HG02884 (cell line): ENCODE data around the gene SEMA3B.
A peak's percentile ranks its signal among the peaks of the same experiment; 100 is the strongest.
"Not testable (repeated sequence)": the region's sequence is repeated elsewhere in the genome, so short reads cannot be mapped to it uniquely, and the experiment has no call there.

ENCODE experiments used
- ATAC-seq: cut with Tn5 transposase; IDR thresholded peaks from one replicate; pipeline ENCODE4 v1.9.1; 2021; ENCODE audit warnings: mild to moderate bottlenecking, moderate library complexity; ENCODE audit not compliant: unreplicated experiment

Gene SEMA3B

GRCh38 chr3:50237754-50238548 is 31.0 kb upstream of the SEMA3B start:
- no peak for ATAC-seq

- no peak for ATAC-seq
These were observed 30.4 kb upstream of the SEMA3B start for GRCh38 chr3:50238549-50239026.

- ATAC-seq, result no peak
These were observed 29.3 kb upstream of the SEMA3B start for GRCh38 chr3:50239649-50240048.

GRCh38 chr3:50241163-50241562 is 27.8 kb upstream of the SEMA3B start:
- no peak for ATAC-seq

GRCh38 chr3:50241713-50242380 is 27.1 kb upstream of the SEMA3B start:
- no peak for ATAC-seq

- ATAC-seq, result no peak
These were observed 26.6 kb upstream of the SEMA3B start for GRCh38 chr3:50242381-50242770.

GRCh38 chr3:50242851-50243542 is 25.9 kb upstream of the SEMA3B start:
- no peak for ATAC-seq

GRCh38 chr3:50243543-50243895 is 25.4 kb upstream of the SEMA3B start:
- no peak for ATAC-seq

- not testable (repeated sequence) for ATAC-seq
These were observed 24.1 kb upstream of the SEMA3B start for GRCh38 chr3:50244813-50245212.

GRCh38 chr3:50245251-50245745 is 23.6 kb upstream of the SEMA3B start:
- ATAC-seq, result no peak

GRCh38 chr3:50245831-50246516 is 23.0 kb upstream of the SEMA3B start:
- peak; percentile 74 for ATAC-seq

- peak; percentile 35 for ATAC-seq
These were observed 22.4 kb upstream of the SEMA3B start for GRCh38 chr3:50246517-50246954.

- no peak for ATAC-seq
These were observed 20.6 kb upstream of the SEMA3B start for GRCh38 chr3:50248387-50248786.

GRCh38 chr3:50249457-50249856 is 19.5 kb upstream of the SEMA3B start:
- ATAC-seq, result no peak

GRCh38 chr3:50250514-50250913 is 18.4 kb upstream of the SEMA3B start:
- no peak for ATAC-seq

GRCh38 chr3:50251220-50251619 is 17.7 kb upstream of the SEMA3B start:
- no peak for ATAC-seq

GRCh38 chr3:50254577-50255250 is 14.2 kb upstream of the SEMA3B start:
- no peak for ATAC-seq

- no peak for ATAC-seq
These were observed 13.7 kb upstream of the SEMA3B start for GRCh38 chr3:50255251-50255615.

- no peak for ATAC-seq
These were observed 11.7 kb upstream of the SEMA3B start for GRCh38 chr3:50256978-50257890.
